Calu3 (cell line): ENCODE results near the gene TNC. TPM values are rescaled to one million over a fixed set of nuclear protein-coding genes. Genes with fewer than 3 reads are reported as not detected.

Experiments
- BruUV-seq: library from RNA; stranded (reverse); fragments of 400-500 nt; replicated peaks from 2 replicates; lab custom pipeline; 2021; lab: Mats Ljungman, UMichigan
- CTCF ChIA-PET: fragments of 300-600 bp; sonication (Branson Sonifier 250); formaldehyde crosslinking; loops from one replicate; lab custom pipeline; 2022; ENCODE audit warnings: antibody characterized with exemption; lab: Charles Lee
- DNase-seq: peaks from one replicate; pipeline ENCODE4 v3.0.0; 2022
- H3K27ac Mint-ChIP-seq: one replicate; pipeline ENCODE4 v1.8.0; 2022; ENCODE audit warnings: mixed read lengths; ENCODE audit not compliant: unreplicated experiment
- H3K27me3 Mint-ChIP-seq: one replicate; pipeline ENCODE4 v1.8.0; 2022; ENCODE audit warnings: mixed read lengths; ENCODE audit not compliant: unreplicated experiment
- H3K36me3 Mint-ChIP-seq: one replicate; pipeline ENCODE4 v1.8.0; 2022; ENCODE audit warnings: mild to moderate bottlenecking, moderate library complexity, mixed read lengths; ENCODE audit not compliant: insufficient read depth, unreplicated experiment
- H3K4me1 Mint-ChIP-seq: one replicate; pipeline ENCODE4 v1.8.0; 2022; ENCODE audit warnings: mild to moderate bottlenecking, low read depth, mixed read lengths; ENCODE audit not compliant: unreplicated experiment
- H3K4me3 Mint-ChIP-seq: one replicate; pipeline ENCODE4 v1.8.0; 2022; ENCODE audit warnings: mild to moderate bottlenecking, low read depth, moderate library complexity, mixed read lengths; ENCODE audit not compliant: unreplicated experiment
- H3K9me3 Mint-ChIP-seq: one replicate; pipeline ENCODE4 v1.8.0; 2022; ENCODE audit warnings: low read depth, mixed read lengths; ENCODE audit not compliant: unreplicated experiment
- intact Hi-C: fragments of 100-400 bp; cut with micrococcal nuclease; formaldehyde crosslinking; loops from one replicate; pipeline ENCODE4 v1.10.0; 2022; ENCODE audit not compliant: unreplicated experiment
- total RNA-seq: library from RNA; stranded (reverse); gene quantifications from 2 replicates; pipeline ENCODE4 v1.2.3, GENCODE V29; 2022
- TF ChIP-seq, protein P1 (sequence below): fragments of 200-600 bp; IDR thresholded peaks from one replicate; pipeline ENCODE4 v1.8.0; 2022; ENCODE audit warnings: antibody characterized with exemption; ENCODE audit not compliant: unreplicated experiment

The TNC gene
- total RNA-seq, 1 experiment from 2014 or later = 1.0 TPM

DNA sequence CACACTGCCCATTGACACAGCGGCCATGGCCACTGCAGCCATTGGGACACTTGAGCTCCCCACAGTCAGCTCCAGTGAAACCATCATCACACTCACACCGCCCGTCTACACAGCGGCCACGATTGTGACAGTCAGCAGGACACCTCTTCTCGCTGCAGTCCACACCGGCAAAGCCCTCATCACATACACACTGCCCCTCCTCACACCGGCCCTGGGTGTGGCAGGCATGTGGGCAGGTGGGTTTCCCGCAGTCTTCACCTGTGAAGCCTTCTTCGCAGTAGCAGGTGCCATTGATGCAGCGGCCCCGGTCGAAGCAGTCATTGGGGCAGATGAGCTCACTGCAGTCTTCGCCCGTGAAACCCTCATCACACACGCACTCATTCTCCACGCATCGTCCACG, 31.5 kb downstream of the TNC start:
- no peaks in the 10 kb centered on the region for H3K9me3 Mint-ChIP-seq
- DNase-seq = no peak
- no peaks in the 10 kb centered on the region for H3K36me3 Mint-ChIP-seq
- no TSS peak for BruUV-seq
- H3K27ac Mint-ChIP-seq = no peak overlapping the region
- peaks cover 1% of the 10 kb centered on the region for H3K27me3 Mint-ChIP-seq
- H3K4me3 Mint-ChIP-seq = no peak overlapping the region
- TF ChIP-seq, protein P1, sequence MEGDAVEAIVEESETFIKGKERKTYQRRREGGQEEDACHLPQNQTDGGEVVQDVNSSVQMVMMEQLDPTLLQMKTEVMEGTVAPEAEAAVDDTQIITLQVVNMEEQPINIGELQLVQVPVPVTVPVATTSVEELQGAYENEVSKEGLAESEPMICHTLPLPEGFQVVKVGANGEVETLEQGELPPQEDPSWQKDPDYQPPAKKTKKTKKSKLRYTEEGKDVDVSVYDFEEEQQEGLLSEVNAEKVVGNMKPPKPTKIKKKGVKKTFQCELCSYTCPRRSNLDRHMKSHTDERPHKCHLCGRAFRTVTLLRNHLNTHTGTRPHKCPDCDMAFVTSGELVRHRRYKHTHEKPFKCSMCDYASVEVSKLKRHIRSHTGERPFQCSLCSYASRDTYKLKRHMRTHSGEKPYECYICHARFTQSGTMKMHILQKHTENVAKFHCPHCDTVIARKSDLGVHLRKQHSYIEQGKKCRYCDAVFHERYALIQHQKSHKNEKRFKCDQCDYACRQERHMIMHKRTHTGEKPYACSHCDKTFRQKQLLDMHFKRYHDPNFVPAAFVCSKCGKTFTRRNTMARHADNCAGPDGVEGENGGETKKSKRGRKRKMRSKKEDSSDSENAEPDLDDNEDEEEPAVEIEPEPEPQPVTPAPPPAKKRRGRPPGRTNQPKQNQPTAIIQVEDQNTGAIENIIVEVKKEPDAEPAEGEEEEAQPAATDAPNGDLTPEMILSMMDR = no peak
- no peaks in the 10 kb centered on the region for H3K4me1 Mint-ChIP-seq
- CTCF ChIA-PET = no interaction called here
- intact Hi-C loops = no loop called here

DNA sequence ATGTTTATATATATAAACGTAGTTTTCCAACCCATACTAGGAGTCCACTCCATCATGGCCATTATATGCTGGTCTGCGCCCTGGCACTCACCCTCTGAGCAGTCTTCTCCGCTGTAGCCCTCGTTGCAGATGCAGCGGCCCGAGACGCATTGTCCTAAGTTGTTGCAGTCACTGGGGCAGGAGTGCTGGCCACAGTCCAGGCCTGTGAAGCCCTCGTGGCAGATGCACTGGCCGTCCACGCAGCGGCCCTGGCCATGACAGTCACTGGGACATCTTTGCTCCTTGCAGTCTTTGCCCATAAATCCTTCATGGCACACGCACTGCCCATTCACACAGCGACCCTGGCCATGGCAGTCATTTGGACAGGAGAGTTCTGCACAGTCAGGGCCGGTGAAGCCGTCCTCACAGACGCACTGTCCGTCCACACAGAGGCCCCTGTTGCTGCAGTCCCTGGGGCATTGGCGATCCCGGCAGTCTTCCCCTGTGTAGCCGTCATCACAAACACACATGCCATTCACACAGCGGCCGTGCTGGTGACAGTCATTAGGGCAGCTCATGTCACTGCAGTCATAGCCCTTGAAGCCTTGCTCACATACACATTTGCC, 32.1 kb downstream of the TNC start:
- TF ChIP-seq, protein P1 = no peak
- Mint-ChIP-seq H3K9me3 (no peaks in the 10 kb centered on the region), H3K36me3 (no peaks in the 10 kb centered on the region), H3K27me3 (no peaks in the 10 kb centered on the region), H3K4me1 (no peaks in the 10 kb centered on the region), H3K27ac (no peak overlapping the region), H3K4me3 (no peak overlapping the region)
- CTCF ChIA-PET = no interaction called here
- intact Hi-C loops = no loop called here
- DNase-seq = no peak
- no TSS peak for BruUV-seq

DNA sequence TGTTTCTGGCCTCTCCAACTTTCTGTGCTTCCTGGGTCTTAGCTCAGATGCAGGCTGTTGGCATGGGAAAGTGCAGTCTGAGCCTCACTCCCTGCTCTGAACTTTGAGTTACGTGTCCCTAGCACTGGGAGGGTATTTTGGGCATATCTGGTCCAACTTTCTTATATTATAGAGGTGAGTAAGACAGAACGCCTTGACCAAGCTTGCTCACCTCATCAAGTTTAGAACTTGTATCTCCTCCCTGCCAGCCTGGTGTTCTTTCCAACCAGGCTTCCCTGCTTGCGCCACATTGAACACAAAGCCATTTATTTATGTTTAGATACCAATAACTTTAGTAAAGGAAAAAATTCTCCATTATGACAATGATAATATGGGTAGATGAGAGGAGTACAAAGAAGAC, 33.2 kb downstream of the TNC start:
- H3K4me1 Mint-ChIP-seq = no peaks in the 10 kb centered on the region
- CTCF ChIA-PET = no interaction called here
- H3K9me3 Mint-ChIP-seq = no peaks in the 10 kb centered on the region
- H3K27me3 Mint-ChIP-seq = no peaks in the 10 kb centered on the region
- H3K27ac Mint-ChIP-seq = no peak overlapping the region
- intact Hi-C loops = no loop called here
- BruUV-seq = no TSS peak
- no peaks in the 10 kb centered on the region for H3K36me3 Mint-ChIP-seq
- TF ChIP-seq, protein P1 = no peak
- DNase-seq = no peak
- H3K4me3 Mint-ChIP-seq = no peak overlapping the region

DNA sequence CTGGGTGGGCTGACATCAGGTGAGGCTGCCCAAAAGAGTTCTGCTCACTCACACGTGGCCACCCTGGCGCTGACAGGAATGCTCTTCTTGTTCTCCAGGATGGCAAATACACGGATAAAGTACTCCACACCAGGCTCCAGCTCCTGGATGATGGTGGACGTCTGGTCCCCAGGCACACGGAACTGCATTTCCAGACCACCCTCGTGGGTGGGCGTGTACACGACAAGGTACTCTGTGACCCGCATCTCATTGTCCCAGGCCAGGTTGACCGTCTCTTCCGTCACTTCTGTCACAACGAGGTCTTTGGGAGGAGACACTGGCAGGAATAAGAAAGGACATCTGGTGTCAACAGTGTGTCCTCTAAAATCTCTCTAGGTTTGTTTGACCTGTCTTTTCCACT, 33.8 kb downstream of the TNC start:
- Mint-ChIP-seq H3K36me3 (no peaks in the 10 kb centered on the region), H3K27me3 (no peaks in the 10 kb centered on the region), H3K4me1 (no peaks in the 10 kb centered on the region), H3K27ac (no peak overlapping the region), H3K9me3 (no peaks in the 10 kb centered on the region), H3K4me3 (no peak overlapping the region)
- TF ChIP-seq, protein P1 = no peak
- no peak for DNase-seq
- CTCF ChIA-PET = no interaction called here
- BruUV-seq = no TSS peak
- intact Hi-C loops = no loop called here
